MM.1S (cell line): ENCODE measurements around the gene DCUN1D1.

Experiments used
- CTCF ChIP-seq: fragments of 300-600 bp; sonication (generic); IDR thresholded peaks from 2 replicates; pipeline ENCODE4 v1.5.1; 2016; ENCODE audit warnings: antibody characterized with exemption, low read length, mixed read lengths
- EZH2 ChIP-seq: fragments of 300-600 bp; sonication (generic); optimal IDR thresholded peaks from 2 replicates; pipeline ENCODE3; 2017; ENCODE audit warnings: low read depth, mild to moderate bottlenecking, antibody characterized with exemption, low read length, mixed read lengths
- EZH2phosphoT487 ChIP-seq: fragments of 300-600 bp; sonication (generic); IDR thresholded peaks from 2 replicates; pipeline ENCODE4 v1.6.1; 2018; ENCODE audit warnings: antibody characterized with exemption, low read length

DNA sequence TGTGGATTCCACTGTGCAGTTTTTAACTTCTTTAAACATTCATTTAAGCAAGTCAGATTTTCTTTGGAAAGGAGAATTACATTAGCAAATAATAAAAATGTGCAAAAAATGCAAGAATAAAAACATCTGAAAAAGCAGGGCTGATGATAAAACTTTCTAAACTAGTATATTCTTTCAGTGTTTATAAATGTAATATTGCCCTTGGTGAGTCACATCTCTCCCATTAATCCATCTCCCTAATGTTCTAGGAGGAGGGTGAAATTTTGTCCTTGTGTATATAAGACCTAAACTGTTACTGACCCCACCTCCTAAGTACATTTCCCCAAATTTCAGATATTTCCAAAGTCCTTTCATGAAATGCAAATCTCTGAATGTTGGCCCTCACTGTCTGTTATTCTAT is 28.5 kb upstream of the DCUN1D1 start:
- TF ChIP-seq CTCF (no peak), EZH2 (no peak), EZH2phosphoT487 (no peak)
